ENCODE measurements around the gene KDM4C. TPM values are rescaled to one million over a fixed set of nuclear protein-coding genes. Genes with fewer than 3 reads are reported as not detected.

The KDM4C gene
- total RNA-seq, 1 donor from 2014 or later: 16.5 TPM

DNA sequence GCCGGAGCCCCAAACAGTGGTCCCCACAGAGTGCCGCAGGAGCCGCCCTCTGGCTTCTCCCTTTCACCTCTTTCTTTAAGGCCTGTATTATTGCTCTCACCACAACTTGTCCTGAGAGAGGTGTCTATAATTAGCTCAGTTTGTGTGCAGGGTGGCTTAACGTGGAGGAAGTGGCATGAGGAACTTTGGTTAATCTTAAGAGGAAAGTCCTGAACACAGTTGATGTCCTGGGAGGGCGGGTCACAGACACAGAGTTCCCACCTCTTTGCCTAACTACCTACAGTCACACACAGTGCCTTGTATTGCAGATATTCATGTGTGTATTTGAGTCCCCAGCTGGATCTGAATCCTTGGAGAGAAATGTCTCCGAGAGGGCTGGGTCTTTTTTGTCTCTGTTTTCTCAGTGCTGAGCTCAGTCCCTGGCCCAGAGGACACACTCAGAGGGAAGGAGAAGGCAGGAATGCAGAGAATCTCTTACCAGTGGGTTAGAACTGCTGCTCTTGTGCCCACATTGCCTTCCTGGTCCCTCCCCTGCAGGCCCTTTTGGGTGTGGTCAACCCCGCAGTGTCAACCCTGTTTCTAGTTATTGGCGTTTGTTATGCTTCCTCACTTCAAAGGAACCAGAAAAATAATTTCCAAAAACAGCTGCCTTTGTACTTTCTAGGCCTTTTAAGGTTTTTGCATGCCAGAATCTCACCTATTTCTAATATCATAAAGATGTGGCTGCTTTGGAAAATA, 392.5 kb downstream of the KDM4C start:
- H3K4me3 Mint-ChIP-seq: no peak overlapping the region
- H3K36me3 Mint-ChIP-seq: no peaks in the 10 kb centered on the region
- TF ChIP-seq CTCF (conservative IDR thresholded peaks at IDR 0.05): no peak
- no peak overlapping the region for H3K27ac Mint-ChIP-seq
- no peak for DNase-seq (ENCODE audit: extremely low spot score, unreplicated experiment)
- peaks cover 26% of the 10 kb centered on the region for H3K4me1 Mint-ChIP-seq (ENCODE audit: unreplicated experiment)
- no peaks in the 10 kb centered on the region for H3K27me3 Mint-ChIP-seq
- H3K9me3 Mint-ChIP-seq: no peaks in the 10 kb centered on the region

GRCh38 chr9:7153134-7153533, 395.4 kb downstream of the KDM4C start:
- no peak overlapping the region for H3K27ac Mint-ChIP-seq
- no peak for TF ChIP-seq CTCF (conservative IDR thresholded peaks at IDR 0.05)
- no peaks in the 10 kb centered on the region for H3K27me3 Mint-ChIP-seq
- no peaks in the 10 kb centered on the region for H3K9me3 Mint-ChIP-seq
- DNase-seq (ENCODE audit: extremely low spot score, unreplicated experiment): no peak
- H3K4me1 Mint-ChIP-seq (ENCODE audit: unreplicated experiment): peaks cover 6% of the 10 kb centered on the region
- peaks cover 7% of the 10 kb centered on the region for H3K36me3 Mint-ChIP-seq
- H3K4me3 Mint-ChIP-seq: no peak overlapping the region

GRCh38 chr9:7153566-7153965, 395.8 kb downstream of the KDM4C start:
- H3K36me3 Mint-ChIP-seq: peaks cover 7% of the 10 kb centered on the region
- no peak overlapping the region for H3K4me3 Mint-ChIP-seq
- peaks cover 6% of the 10 kb centered on the region for H3K4me1 Mint-ChIP-seq (ENCODE audit: unreplicated experiment)
- TF ChIP-seq CTCF (conservative IDR thresholded peaks at IDR 0.05): no peak
- no peaks in the 10 kb centered on the region for H3K27me3 Mint-ChIP-seq
- no peaks in the 10 kb centered on the region for H3K9me3 Mint-ChIP-seq
- H3K27ac Mint-ChIP-seq: no peak overlapping the region
- no peak for DNase-seq (ENCODE audit: extremely low spot score, unreplicated experiment)

DNA sequence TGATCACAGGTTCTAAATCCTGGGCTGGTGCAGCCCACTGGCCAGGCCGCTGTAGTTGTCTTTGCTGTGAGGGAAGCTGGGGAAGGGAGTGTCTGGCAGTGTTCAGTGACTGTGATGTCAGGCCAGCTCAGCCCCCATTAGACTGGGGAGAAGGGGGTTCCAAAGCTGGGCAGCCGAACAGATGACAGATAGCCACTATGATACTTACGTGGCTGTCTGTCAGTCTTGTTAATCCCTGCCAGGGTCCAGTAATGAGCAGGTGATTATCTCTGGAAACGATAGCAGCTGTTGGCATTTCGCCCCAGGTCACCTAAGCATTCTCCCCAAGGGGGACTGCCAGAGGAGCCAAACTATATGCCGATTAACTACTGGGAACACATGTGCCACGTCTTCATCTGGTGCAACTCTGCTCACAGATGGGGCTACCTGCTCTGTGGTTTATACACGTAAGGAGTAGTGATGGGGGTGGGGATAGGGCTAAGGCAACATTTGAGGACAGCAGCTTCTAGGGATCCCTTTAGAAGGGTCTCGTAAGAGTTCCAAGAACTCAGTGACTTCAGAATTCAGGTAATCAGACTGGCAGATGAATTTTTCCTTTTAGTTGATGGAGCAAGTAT, 396.3 kb downstream of the KDM4C start:
- no peak for TF ChIP-seq CTCF (conservative IDR thresholded peaks at IDR 0.05)
- no peaks in the 10 kb centered on the region for H3K27me3 Mint-ChIP-seq
- no peak overlapping the region for H3K4me3 Mint-ChIP-seq
- H3K27ac Mint-ChIP-seq: no peak overlapping the region
- H3K36me3 Mint-ChIP-seq: peaks cover 7% of the 10 kb centered on the region
- peaks cover 6% of the 10 kb centered on the region for H3K4me1 Mint-ChIP-seq (ENCODE audit: unreplicated experiment)
- no peaks in the 10 kb centered on the region for H3K9me3 Mint-ChIP-seq
- DNase-seq (ENCODE audit: extremely low spot score, unreplicated experiment): no peak

- Mint-ChIP-seq H3K9me3 (no peaks in the 10 kb centered on the region), H3K27me3 (no peaks in the 10 kb centered on the region), H3K4me1 (ENCODE audit: unreplicated experiment) (peaks cover 6% of the 10 kb centered on the region), H3K36me3 (peaks cover 7% of the 10 kb centered on the region), H3K4me3 (no peak overlapping the region), H3K27ac (no peak overlapping the region)
- no peak for TF ChIP-seq CTCF (conservative IDR thresholded peaks at IDR 0.05)
- DNase-seq (ENCODE audit: extremely low spot score, unreplicated experiment): no peak
Measured at GRCh38 chr9:7154650-7155049, 396.9 kb downstream of the KDM4C start.
